Keratinocyte (primary cell): ENCODE results near the gene MRPS18B. TPM values are rescaled to one million over a fixed set of nuclear protein-coding genes. Genes with fewer than 3 reads are reported as not detected.
"Not testable (repeated sequence)": the region's sequence is repeated elsewhere in the genome, so short reads cannot be mapped to it uniquely, and the experiment has no call there.

ENCODE experiments used
- DNase-seq: peaks from one replicate; pipeline ENCODE4 v3.0.0-alpha.2; 2011; ENCODE audit warnings: low read depth, missing footprints, low spot score
- FAIRE-seq: peaks from 2 replicates; lab custom pipeline; 2011; peaks lifted over from hg19 to GRCh38; lab: Jason Lieb, UNC
- H2AFZ ChIP-seq: 2 replicates; pipeline ENCODE4 v1.6.0; 2012; ENCODE audit warnings: low read length, control low read depth, inconsistent platforms; ENCODE audit not compliant: control insufficient read depth
- H3K27ac ChIP-seq: 2 replicates; pipeline ENCODE4 v1.5.1; 2011; ENCODE audit warnings: low read length; ENCODE audit not compliant: control insufficient read depth, insufficient read depth
- H3K27me3 ChIP-seq: 3 replicates; pipeline ENCODE4 v1.6.0; 2011; ENCODE audit warnings: low read length; ENCODE audit not compliant: control insufficient read depth, insufficient read depth; ENCODE audit errors: extremely low read depth
- H3K36me3 ChIP-seq, 2 experiments: 2 replicates in 1 of 2; 3 replicates in 1 of 2; pipeline ENCODE4 v1.5.1; 2011; ENCODE audit warnings: low read length in 2 of 2, mild to moderate bottlenecking in 1 of 2; ENCODE audit not compliant: control insufficient read depth in 2 of 2, insufficient read depth in 2 of 2; ENCODE audit errors: extremely low read depth in 1 of 2
- H3K4me1 ChIP-seq: 3 replicates; pipeline ENCODE4 v1.5.1; 2011; ENCODE audit warnings: low read length; ENCODE audit not compliant: control insufficient read depth, insufficient read depth; ENCODE audit errors: extremely low read depth
- H3K4me2 ChIP-seq: 3 replicates; pipeline ENCODE4 v1.6.0; 2011; ENCODE audit warnings: low read depth, low read length; ENCODE audit not compliant: control insufficient read depth, insufficient read depth; ENCODE audit errors: extremely low read depth
- H3K4me3 ChIP-seq, 3 experiments: fragments of 200-600 bp in 1 of 3; sonication (generic) in 1 of 3; 2 replicates in 2 of 3; 3 replicates in 1 of 3; pipeline ENCODE4 v1.5.1; 2011 to 2016; ENCODE audit warnings: low read length in 3 of 3, mild to moderate bottlenecking in 3 of 3, control low read depth in 2 of 3, inconsistent platforms in 1 of 3, low read depth in 1 of 3, mixed read lengths in 1 of 3, mixed run types in 1 of 3, moderate library complexity in 1 of 3; ENCODE audit not compliant: control insufficient read depth in 2 of 3, insufficient read depth in 2 of 3; ENCODE audit errors: extremely low read depth in 1 of 3
- H3K79me2 ChIP-seq: 2 replicates; pipeline ENCODE4 v1.6.0; 2012; ENCODE audit warnings: low read length; ENCODE audit not compliant: control insufficient read depth, insufficient read depth
- H3K9ac ChIP-seq: 3 replicates; pipeline ENCODE4 v1.6.0; 2011; ENCODE audit warnings: low read length; ENCODE audit not compliant: control insufficient read depth, insufficient read depth; ENCODE audit errors: extremely low read depth
- H3K9me1 ChIP-seq: 3 replicates; pipeline ENCODE4 v1.6.0; 2011; ENCODE audit warnings: low read length; ENCODE audit not compliant: control insufficient read depth, insufficient read depth; ENCODE audit errors: extremely low read depth
- H3K9me3 ChIP-seq: 2 replicates; pipeline ENCODE4 v1.5.1; 2012; ENCODE audit warnings: low read depth, low read length; ENCODE audit not compliant: control insufficient read depth
- H4K20me1 ChIP-seq: 3 replicates; pipeline ENCODE4 v1.6.0; 2011; ENCODE audit warnings: low read length; ENCODE audit not compliant: control insufficient read depth, insufficient read depth; ENCODE audit errors: extremely low read depth
- CTCF ChIP-seq, 3 experiments: IDR thresholded peaks in 1 of 3; conservative IDR thresholded peaks in 1 of 3; optimal IDR thresholded peaks in 1 of 3; 2 replicates in 2 of 3; 3 replicates in 1 of 3; pipeline versions ENCODE3 to v1.5.1; 2011; ENCODE audit warnings: low read length in 3 of 3, mild to moderate bottlenecking in 3 of 3, moderate library complexity in 2 of 3, control low read depth in 1 of 3, inconsistent platforms in 1 of 3; ENCODE audit not compliant: insufficient read depth in 2 of 3; ENCODE audit errors: extremely low read depth in 1 of 3
- EZH2 ChIP-seq: IDR thresholded peaks from one replicate; pipeline ENCODE4 v1.6.1; 2012; ENCODE audit warnings: inconsistent platforms, mild to moderate bottlenecking, low read length, moderate library complexity
- dilution Hi-C: fragments of 300-500 bp; cut with MboI; formaldehyde crosslinking; loops from one replicate; pipeline ENCODE4 v1.7.0; 2020; ENCODE audit warnings: low sequenced_read_pairs; ENCODE audit not compliant: extremely low pct_ligation_motif_present
- polyA plus RNA-seq, 5 experiments: library from polyadenylated mRNA; depleted of rRNA in 3 of 5; stranded (reverse) in 3 of 5; stranded (forward) in 1 of 5; unstranded in 1 of 5; fragments of >200 nt; gene quantifications; 1 replicate in 1 of 5; 2 replicates in 3 of 5; 3 replicates in 1 of 5; pipeline versions ENCODE4 v1.2.1 to v1.2.3, GENCODE V29; 2011 to 2012; ENCODE audit warnings: missing spikeins in 2 of 5, low read depth in 1 of 5, low replicate concordance in 1 of 5

MRPS18B gene
- polyA plus RNA-seq, 1 donor (not counting 4 experiments of a cell fraction or from before 2014, with no cell fraction given), result 55.0 TPM

DNA sequence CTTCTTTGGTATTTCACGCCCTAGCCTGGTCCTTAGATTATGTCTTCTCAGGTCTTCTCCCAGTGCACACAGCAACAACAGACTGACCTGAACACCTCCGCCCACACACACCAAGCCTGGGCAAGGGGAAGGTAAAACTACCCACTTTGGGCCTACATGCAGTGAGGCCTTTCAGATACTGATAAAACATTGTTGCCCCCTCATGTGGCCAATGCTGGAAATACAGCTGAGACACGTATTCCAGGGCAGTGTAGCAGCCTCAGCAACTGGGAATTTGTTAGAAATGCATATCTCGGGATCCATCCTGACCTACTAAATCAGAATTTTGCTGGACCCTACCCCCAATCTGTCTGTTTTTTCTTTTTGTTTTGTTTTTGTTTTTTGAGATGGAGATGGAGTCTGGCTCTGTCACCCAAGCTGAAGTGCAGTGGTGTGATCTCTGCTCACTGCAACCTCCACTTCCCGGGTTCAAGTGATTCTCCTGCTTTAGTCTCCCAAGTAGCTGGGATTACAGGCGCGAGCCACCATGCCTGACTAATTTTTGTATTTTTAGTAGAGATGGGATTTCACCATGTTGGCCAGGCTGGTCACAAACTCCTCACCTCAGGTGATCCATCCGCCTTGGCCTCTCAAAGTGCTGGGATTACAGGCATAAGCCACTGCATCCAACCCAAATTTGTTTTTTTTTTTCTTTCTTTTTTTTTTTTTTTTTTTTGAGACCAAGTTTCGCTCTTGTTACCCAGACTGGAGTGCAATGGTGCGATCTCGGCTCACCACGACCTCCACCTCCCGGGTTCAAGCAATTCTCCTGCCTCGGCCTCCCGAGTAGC, 20.1 kb upstream of the MRPS18B start:
- H3K9me1 ChIP-seq, H4K20me1 ChIP-seq, dilution Hi-C loops, H3K9ac ChIP-seq, H3K4me2 ChIP-seq, DNase-seq, H3K27me3 ChIP-seq, H3K27ac ChIP-seq, H3K9me3 ChIP-seq, H3K4me3 ChIP-seq, H2AFZ ChIP-seq, H3K4me1 ChIP-seq: not testable (repeated sequence)
- peaks cover 16 to 36% of the 10 kb centered on the region in 2 experiments for H3K36me3 ChIP-seq
- peak; percentile 76 for FAIRE-seq
- peak; percentile 69 to 96 (median 91) for TF ChIP-seq CTCF (optimal IDR thresholded peaks at IDR 0.05 in 1 of 3, IDR thresholded peaks at IDR 0.05 in 1 of 3, conservative IDR thresholded peaks at IDR 0.05 in 1 of 3; ENCODE audit: extremely low read depth in 1 of 3, insufficient read depth in 2 of 3, low read length in 3 of 3)
- H3K79me2 ChIP-seq, result peaks cover 15% of the 10 kb centered on the region

DNA sequence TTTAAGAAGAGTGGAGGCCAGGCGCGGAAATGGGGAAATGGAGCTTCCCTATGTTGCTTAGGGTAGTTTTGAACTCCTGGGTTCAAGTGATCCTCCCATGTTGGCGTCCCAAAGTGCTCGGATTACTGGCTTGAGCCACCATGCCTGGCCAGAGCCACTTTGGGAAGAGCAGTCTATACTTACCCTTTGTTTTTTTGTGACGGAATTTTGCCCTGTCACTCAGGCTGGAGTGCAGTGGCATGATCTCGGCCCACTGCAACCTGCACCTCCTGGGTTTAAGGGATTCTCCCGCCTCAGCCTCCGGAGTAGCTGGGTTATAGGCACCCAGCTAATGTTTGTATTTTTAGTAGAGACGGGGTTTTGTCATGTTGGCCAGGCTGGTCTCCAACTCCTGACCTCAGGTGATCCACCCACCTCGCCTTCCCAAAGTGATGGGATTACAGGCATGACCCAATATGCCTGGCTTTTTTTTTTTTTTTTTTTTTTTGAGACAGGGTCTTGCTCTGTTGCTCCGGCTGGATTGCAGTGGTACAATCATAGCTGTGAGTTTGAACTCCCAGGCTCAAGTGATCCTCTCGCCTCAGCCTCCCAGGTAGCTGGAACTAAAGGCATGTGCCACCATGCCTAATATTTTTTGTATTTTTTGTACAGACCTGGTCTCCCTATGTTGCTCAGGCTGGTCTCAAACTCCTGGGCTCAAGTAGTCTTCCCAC, 18.6 kb upstream of the MRPS18B start:
- Histone ChIP-seq H3K9ac (no peak overlapping the region), H3K4me3 (no peak overlapping the region), H4K20me1 (no peaks in the 10 kb centered on the region), H3K79me2 (peaks cover 5% of the 10 kb centered on the region), H3K9me1 (no peaks in the 10 kb centered on the region), H3K36me3 (peaks cover 27 to 39% of the 10 kb centered on the region in 2 experiments), H3K9me3 (no peaks in the 10 kb centered on the region), H3K4me1 (no peaks in the 10 kb centered on the region), H3K4me2 (no peak overlapping the region), H3K27me3 (no peaks in the 10 kb centered on the region), H2AFZ (no peak overlapping the region), H3K27ac (no peak overlapping the region)
- TF ChIP-seq EZH2 (no peak), CTCF (optimal IDR thresholded peaks at IDR 0.05 in 1 of 3, IDR thresholded peaks at IDR 0.05 in 1 of 3, conservative IDR thresholded peaks at IDR 0.05 in 1 of 3; ENCODE audit: extremely low read depth in 1 of 3, insufficient read depth in 2 of 3, low read length in 3 of 3) (no peak)
- dilution Hi-C loops, result no loop called here
- no peak for DNase-seq
- FAIRE-seq, result no peak
